Sigmoid colon (tissue), 4 donors: ENCODE results near the gene POMT1.

Experiments used
- EP300 ChIP-seq, 4 donors: sonication (generic); formaldehyde crosslinking; IDR thresholded peaks; one replicate each; pipeline ENCODE4 v1.6.1; 2017; ENCODE audit warnings: antibody characterized with exemption in 4 of 4
- TF ChIP-seq, protein P1 (sequence below), 4 experiments: fragments of 450-650 bp in 3 of 4; fragments of 200-600 bp in 1 of 4; IDR thresholded peaks; one replicate each; pipeline ENCODE4 v1.5.1; 2016 to 2019; ENCODE audit warnings: antibody characterized with exemption in 4 of 4, mild to moderate bottlenecking in 3 of 4, moderate library complexity in 2 of 4

DNA sequence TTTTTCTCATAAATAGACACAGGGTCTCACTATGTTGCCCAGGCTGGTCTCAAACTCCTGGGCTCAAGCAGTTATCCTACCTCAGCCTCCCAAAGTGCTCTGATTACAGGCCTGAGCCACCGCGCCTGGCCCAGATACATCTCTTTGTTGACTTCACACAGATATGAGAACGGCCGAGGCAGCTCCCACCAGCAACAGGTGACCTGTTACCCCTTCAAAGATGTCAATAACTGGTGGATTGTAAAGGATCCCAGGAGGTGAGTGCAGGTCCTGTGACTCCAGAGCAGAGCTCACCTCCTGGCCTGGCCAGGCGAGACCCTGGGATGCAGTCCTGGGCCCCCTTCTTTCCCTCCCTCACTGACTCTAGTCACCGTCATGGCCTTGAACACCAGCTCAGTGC lies 9.2 kb downstream of the POMT1 start:
- TF ChIP-seq, protein P1, sequence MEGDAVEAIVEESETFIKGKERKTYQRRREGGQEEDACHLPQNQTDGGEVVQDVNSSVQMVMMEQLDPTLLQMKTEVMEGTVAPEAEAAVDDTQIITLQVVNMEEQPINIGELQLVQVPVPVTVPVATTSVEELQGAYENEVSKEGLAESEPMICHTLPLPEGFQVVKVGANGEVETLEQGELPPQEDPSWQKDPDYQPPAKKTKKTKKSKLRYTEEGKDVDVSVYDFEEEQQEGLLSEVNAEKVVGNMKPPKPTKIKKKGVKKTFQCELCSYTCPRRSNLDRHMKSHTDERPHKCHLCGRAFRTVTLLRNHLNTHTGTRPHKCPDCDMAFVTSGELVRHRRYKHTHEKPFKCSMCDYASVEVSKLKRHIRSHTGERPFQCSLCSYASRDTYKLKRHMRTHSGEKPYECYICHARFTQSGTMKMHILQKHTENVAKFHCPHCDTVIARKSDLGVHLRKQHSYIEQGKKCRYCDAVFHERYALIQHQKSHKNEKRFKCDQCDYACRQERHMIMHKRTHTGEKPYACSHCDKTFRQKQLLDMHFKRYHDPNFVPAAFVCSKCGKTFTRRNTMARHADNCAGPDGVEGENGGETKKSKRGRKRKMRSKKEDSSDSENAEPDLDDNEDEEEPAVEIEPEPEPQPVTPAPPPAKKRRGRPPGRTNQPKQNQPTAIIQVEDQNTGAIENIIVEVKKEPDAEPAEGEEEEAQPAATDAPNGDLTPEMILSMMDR (IDR thresholded peaks at IDR 0.05) = no peak
- no peak for TF ChIP-seq EP300 (IDR thresholded peaks at IDR 0.05)
